SK-N-SH (cell line): ENCODE measurements around the gene R3HDM4. TPM values are rescaled to one million over a fixed set of nuclear protein-coding genes. Genes with fewer than 3 reads are reported as not detected.

Experiments used
- CTCF ChIA-PET: fragments of 300-600, 350-600 bp; formaldehyde crosslinking; extraction: SDS; loops from one replicate; lab custom pipeline; 2021; lab: Yijun Ruan, JAX
- POLR2A ChIA-PET: fragments of 350-600 bp; sonication (Branson Sonifier 250); formaldehyde crosslinking; extraction: SDS; loops from one replicate; lab custom pipeline; 2020; ENCODE audit warnings: antibody characterized with exemption, inconsistent platforms; lab: Yijun Ruan, JAX
- DNase-seq: peaks from one replicate; pipeline ENCODE4 v3.0.0; 2012
- H2AFZ ChIP-seq: fragments of 200-600 bp; sonication (generic); 2 replicates; pipeline ENCODE4 v1.8.1; 2016; ENCODE audit warnings: antibody characterized with exemption, mild to moderate bottlenecking, low read depth
- H3F3A ChIP-seq: fragments of 200-600 bp; sonication (generic); replicated peaks from 2 replicates; pipeline ENCODE3; 2016; ENCODE audit warnings: antibody characterized with exemption, mild to moderate bottlenecking; ENCODE audit not compliant: insufficient read depth
- H3K27ac ChIP-seq, 2 experiments: fragments of 200-500 bp in 1 of 2; fragments of 200-600 bp in 1 of 2; sonication (Bioruptor generic) in 1 of 2; sonication (generic), shearing (Covaris generic) in 1 of 2; 2 replicates each; pipeline versions ENCODE4 v1.5.1 to v1.6.1; 2014 to 2016; ENCODE audit warnings: low read depth in 2 of 2, inconsistent platforms in 1 of 2, low read length in 1 of 2, mild to moderate bottlenecking in 1 of 2, mixed read lengths in 1 of 2
- H3K27me3 ChIP-seq: fragments of 200-600 bp; sonication (generic), shearing (Covaris generic); 2 replicates; pipeline ENCODE4 v1.6.1; 2016; ENCODE audit warnings: mixed run types; ENCODE audit not compliant: insufficient read depth
- H3K36me3 ChIP-seq, 2 experiments: fragments of 200-500 bp in 1 of 2; fragments of 200-600 bp in 1 of 2; sonication (Bioruptor generic) in 1 of 2; sonication (generic) in 1 of 2; replicated peaks in 1 of 2; 2 replicates each; pipeline versions ENCODE3 to v1.5.1; 2014 to 2016; ENCODE audit warnings: low read length in 1 of 2, mild to moderate bottlenecking in 1 of 2; ENCODE audit not compliant: insufficient read depth in 2 of 2, control insufficient read depth in 1 of 2
- H3K4me1 ChIP-seq, 2 experiments: fragments of 200-500 bp in 1 of 2; fragments of 200-600 bp in 1 of 2; sonication (Bioruptor generic) in 1 of 2; sonication (generic), shearing (Covaris generic) in 1 of 2; 2 replicates each; pipeline versions ENCODE4 v1.5.1 to v1.6.1; 2014 to 2016; ENCODE audit warnings: low read depth in 1 of 2, low read length in 1 of 2, mixed run types in 1 of 2; ENCODE audit not compliant: insufficient read depth in 2 of 2, control insufficient read depth in 1 of 2
- H3K4me2 ChIP-seq: fragments of 200-600 bp; sonication (generic), shearing (Covaris generic); 2 replicates; pipeline ENCODE4 v1.6.1; 2017; ENCODE audit warnings: mixed run types
- H3K4me3 ChIP-seq, 2 experiments: fragments of 200-500 bp in 1 of 2; fragments of 200-600 bp in 1 of 2; sonication (Bioruptor generic) in 1 of 2; sonication (generic), shearing (Covaris generic) in 1 of 2; 2 replicates each; pipeline versions ENCODE4 v1.5.1 to v1.8.1; 2014 to 2016; ENCODE audit warnings: low read depth in 2 of 2, inconsistent platforms in 1 of 2, low read length in 1 of 2, mild to moderate bottlenecking in 1 of 2, mixed read lengths in 1 of 2, moderate library complexity in 1 of 2
- H3K79me2 ChIP-seq: fragments of 200-600 bp; sonication (generic); 2 replicates; pipeline ENCODE4 v1.8.1; 2017; ENCODE audit warnings: mild to moderate bottlenecking; ENCODE audit not compliant: insufficient read depth
- H3K9ac ChIP-seq: fragments of 200-600 bp; sonication (generic); 2 replicates; pipeline ENCODE4 v1.6.1; 2017; ENCODE audit warnings: mixed run types
- H3K9me2 ChIP-seq: fragments of 200-600 bp; sonication (generic); 2 replicates; pipeline ENCODE4 v1.6.1; 2017; ENCODE audit warnings: mixed run types
- H3K9me3 ChIP-seq: fragments of 200-600 bp; sonication (generic); 2 replicates; pipeline ENCODE4 v1.6.1; 2017; ENCODE audit warnings: mixed run types, mild to moderate bottlenecking, moderate library complexity
- H4K20me1 ChIP-seq: fragments of 200-600 bp; sonication (generic); 2 replicates; pipeline ENCODE4 v1.6.1; 2017; ENCODE audit warnings: mild to moderate bottlenecking, mixed run types; ENCODE audit not compliant: insufficient read depth
- GABPA ChIP-seq: IDR thresholded peaks from 2 replicates; pipeline ENCODE4 v1.4.0; 2012; ENCODE audit warnings: low read depth, mild to moderate bottlenecking
- JUND ChIP-seq: IDR thresholded peaks from 2 replicates; pipeline ENCODE4 v1.4.0; 2012
- POLR2AphosphoS5 ChIP-seq: IDR thresholded peaks from 2 replicates; pipeline ENCODE4 v1.6.1; 2012; ENCODE audit warnings: low read depth, low read length
- TAF1 ChIP-seq: IDR thresholded peaks from 2 replicates; pipeline ENCODE4 v1.6.1; 2012; ENCODE audit warnings: low read depth, mild to moderate bottlenecking, low read length, moderate library complexity, borderline replicate concordance
- TCF12 ChIP-seq: IDR thresholded peaks from 2 replicates; pipeline ENCODE4 v1.4.0; 2012
- TEAD4 ChIP-seq: IDR thresholded peaks from 2 replicates; pipeline ENCODE4 v1.4.0; 2012; ENCODE audit warnings: mild to moderate bottlenecking, borderline replicate concordance; ENCODE audit not compliant: insufficient read depth
- WGBS: methylation state at CpG from one replicate; pipeline ENCODE4 v1.1.6; 2017; ENCODE audit warnings: low lambda C conversion rate; 5-methylcytosine and 5-hydroxymethylcytosine counted together
- polyA plus RNA-seq, 3 experiments: library from polyadenylated mRNA; depleted of rRNA; stranded (reverse); fragments of >200 nt; gene quantifications; 2 replicates each; pipeline ENCODE4 v1.2.3, GENCODE V29; 2012
- TF ChIP-seq, protein P1 (sequence below): IDR thresholded peaks from 2 replicates; pipeline ENCODE4 v1.6.1; 2012; ENCODE audit warnings: mild to moderate bottlenecking, low read depth, low read length, moderate library complexity
- TF ChIP-seq, protein P2 (sequence below): fragments of 150-350 bp; IDR thresholded peaks from 2 replicates; pipeline ENCODE4 v1.6.1; 2017; ENCODE audit warnings: antibody characterized with exemption, low read length, low read depth, borderline replicate concordance
- TF ChIP-seq, protein P3 (sequence below): IDR thresholded peaks from 2 replicates; pipeline ENCODE4; 2012
- TF ChIP-seq, protein P4 (sequence below): IDR thresholded peaks from 2 replicates; pipeline ENCODE4 v1.4.0; 2012; ENCODE audit warnings: low read depth, borderline replicate concordance

The R3HDM4 gene
- polyA plus RNA-seq, 1 of the 3 experiments (the other 2 are of a cell fraction) = 39.2 TPM

DNA sequence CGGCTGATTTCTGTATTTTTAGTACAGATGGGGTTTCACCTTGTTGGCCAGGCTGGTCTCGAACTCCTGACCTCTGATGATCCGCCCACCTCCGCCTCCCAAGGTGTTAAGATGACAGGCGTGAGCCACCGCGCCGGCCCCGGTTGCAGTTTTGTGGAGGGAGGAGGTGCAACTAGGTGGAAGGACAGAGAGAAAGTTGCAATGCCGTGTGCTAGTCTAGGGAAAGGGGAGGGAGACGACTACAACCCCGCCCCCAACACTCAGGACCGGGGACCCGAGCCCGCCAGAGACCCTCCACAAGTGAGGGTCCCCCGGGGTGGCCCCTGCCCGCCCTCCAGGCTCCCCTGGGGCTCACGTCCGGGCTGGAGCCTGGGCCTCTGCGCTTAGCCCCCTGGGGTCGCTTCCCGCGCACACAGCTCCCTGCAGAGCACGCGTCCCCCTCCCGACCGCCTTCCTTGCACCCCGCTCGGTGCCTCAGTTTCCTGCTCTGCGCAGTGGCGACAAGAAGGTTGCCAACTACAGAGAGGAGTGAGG, 11.6 kb upstream of the R3HDM4 start (continued):
- TF ChIP-seq, protein P1, sequence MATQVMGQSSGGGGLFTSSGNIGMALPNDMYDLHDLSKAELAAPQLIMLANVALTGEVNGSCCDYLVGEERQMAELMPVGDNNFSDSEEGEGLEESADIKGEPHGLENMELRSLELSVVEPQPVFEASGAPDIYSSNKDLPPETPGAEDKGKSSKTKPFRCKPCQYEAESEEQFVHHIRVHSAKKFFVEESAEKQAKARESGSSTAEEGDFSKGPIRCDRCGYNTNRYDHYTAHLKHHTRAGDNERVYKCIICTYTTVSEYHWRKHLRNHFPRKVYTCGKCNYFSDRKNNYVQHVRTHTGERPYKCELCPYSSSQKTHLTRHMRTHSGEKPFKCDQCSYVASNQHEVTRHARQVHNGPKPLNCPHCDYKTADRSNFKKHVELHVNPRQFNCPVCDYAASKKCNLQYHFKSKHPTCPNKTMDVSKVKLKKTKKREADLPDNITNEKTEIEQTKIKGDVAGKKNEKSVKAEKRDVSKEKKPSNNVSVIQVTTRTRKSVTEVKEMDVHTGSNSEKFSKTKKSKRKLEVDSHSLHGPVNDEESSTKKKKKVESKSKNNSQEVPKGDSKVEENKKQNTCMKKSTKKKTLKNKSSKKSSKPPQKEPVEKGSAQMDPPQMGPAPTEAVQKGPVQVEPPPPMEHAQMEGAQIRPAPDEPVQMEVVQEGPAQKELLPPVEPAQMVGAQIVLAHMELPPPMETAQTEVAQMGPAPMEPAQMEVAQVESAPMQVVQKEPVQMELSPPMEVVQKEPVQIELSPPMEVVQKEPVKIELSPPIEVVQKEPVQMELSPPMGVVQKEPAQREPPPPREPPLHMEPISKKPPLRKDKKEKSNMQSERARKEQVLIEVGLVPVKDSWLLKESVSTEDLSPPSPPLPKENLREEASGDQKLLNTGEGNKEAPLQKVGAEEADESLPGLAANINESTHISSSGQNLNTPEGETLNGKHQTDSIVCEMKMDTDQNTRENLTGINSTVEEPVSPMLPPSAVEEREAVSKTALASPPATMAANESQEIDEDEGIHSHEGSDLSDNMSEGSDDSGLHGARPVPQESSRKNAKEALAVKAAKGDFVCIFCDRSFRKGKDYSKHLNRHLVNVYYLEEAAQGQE = no peak
- TF ChIP-seq, protein P2, sequence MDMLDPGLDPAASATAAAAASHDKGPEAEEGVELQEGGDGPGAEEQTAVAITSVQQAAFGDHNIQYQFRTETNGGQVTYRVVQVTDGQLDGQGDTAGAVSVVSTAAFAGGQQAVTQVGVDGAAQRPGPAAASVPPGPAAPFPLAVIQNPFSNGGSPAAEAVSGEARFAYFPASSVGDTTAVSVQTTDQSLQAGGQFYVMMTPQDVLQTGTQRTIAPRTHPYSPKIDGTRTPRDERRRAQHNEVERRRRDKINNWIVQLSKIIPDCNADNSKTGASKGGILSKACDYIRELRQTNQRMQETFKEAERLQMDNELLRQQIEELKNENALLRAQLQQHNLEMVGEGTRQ = no peak

DNA sequence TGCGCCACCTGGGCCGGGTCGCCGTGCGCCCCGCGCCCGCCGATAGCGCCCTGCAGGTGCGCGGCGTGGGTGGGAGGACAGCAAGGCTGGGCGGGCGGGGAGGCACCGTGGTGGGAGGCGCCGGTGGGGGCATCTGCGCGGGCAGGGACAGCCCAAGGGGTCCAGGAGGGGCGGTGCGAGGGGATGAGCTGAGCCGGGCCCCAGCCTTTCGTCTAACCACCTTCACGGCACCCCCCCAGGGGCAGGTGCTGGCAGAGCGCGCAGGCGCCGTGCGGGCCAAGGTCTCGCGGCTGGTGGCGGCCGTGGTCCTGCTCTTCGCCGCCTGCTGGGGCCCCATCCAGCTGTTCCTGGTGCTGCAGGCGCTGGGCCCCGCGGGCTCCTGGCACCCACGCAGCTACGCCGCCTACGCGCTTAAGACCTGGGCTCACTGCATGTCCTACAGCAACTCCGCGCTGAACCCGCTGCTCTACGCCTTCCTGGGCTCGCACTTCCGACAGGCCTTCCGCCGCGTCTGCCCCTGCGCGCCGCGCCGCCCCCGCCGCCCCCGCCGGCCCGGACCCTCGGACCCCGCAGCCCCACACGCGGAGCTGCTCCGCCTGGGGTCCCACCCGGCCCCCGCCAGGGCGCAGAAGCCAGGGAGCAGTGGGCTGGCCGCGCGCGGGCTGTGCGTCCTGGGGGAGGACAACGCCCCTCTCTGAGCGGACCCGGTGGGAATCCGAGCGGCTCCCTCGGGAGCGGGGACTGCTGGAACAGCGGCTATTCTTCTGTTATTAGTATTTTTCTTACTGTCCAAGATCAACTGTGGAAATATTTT, 7.2 kb upstream of the R3HDM4 start:
- Histone ChIP-seq H4K20me1 (no peaks in the 10 kb centered on the region), H3K27ac (no peak overlapping the region), H3K36me3 (no peaks in the 10 kb centered on the region), H2AFZ (no peak overlapping the region), H3F3A (peaks cover 18% of the 10 kb centered on the region), H3K4me3 (peak overlapping the region in 1 of 2 experiments; percentile 35; a peak in 1 of 4 replicates), H3K9me3 (no peaks in the 10 kb centered on the region), H3K4me1 (peaks cover 7 to 21% of the 10 kb centered on the region in 2 experiments; a peak in 1 of 4 replicates), H3K27me3 (peaks cover 41% of the 10 kb centered on the region), H3K9me2 (no peaks in the 10 kb centered on the region), H3K79me2 (no peaks in the 10 kb centered on the region), H3K4me2 (no peak overlapping the region), H3K9ac (no peak overlapping the region)
- no peak for TF ChIP-seq TCF12
- TF ChIP-seq GABPA = no peak
- no peak for TF ChIP-seq TAF1
- TF ChIP-seq POLR2AphosphoS5 = no peak
- TF ChIP-seq JUND = no peak
- TF ChIP-seq, protein P3, sequence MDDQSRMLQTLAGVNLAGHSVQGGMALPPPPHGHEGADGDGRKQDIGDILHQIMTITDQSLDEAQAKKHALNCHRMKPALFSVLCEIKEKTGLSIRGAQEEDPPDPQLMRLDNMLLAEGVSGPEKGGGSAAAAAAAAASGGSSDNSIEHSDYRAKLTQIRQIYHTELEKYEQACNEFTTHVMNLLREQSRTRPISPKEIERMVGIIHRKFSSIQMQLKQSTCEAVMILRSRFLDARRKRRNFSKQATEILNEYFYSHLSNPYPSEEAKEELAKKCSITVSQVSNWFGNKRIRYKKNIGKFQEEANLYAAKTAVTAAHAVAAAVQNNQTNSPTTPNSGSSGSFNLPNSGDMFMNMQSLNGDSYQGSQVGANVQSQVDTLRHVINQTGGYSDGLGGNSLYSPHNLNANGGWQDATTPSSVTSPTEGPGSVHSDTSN = no peak
- TF ChIP-seq TEAD4 = no peak
- TF ChIP-seq, protein P4, sequence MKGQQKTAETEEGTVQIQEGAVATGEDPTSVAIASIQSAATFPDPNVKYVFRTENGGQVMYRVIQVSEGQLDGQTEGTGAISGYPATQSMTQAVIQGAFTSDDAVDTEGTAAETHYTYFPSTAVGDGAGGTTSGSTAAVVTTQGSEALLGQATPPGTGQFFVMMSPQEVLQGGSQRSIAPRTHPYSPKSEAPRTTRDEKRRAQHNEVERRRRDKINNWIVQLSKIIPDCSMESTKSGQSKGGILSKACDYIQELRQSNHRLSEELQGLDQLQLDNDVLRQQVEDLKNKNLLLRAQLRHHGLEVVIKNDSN = no peak
- POLR2A ChIA-PET = no interaction called here
- WGBS = 19% methylated on average over 14 of the region's 84 CpGs
- CTCF ChIA-PET = interaction anchor here (0.7 to 11.2 kb wide), 12 partner anchors 9 to 321 kb away, joined by 3 to 161 read pairs (median 5); partner anchors contain the start of genes ATP5F1D, CFD and WDR18
- no peak for DNase-seq
